NCI-H345 (cell line): ENCODE results near the gene NCOA3.

Experiments
- DNase-seq: peaks from one replicate; lab custom pipeline; 2025; lab: John Stamatoyannopoulos, UW

Gene NCOA3

DNA sequence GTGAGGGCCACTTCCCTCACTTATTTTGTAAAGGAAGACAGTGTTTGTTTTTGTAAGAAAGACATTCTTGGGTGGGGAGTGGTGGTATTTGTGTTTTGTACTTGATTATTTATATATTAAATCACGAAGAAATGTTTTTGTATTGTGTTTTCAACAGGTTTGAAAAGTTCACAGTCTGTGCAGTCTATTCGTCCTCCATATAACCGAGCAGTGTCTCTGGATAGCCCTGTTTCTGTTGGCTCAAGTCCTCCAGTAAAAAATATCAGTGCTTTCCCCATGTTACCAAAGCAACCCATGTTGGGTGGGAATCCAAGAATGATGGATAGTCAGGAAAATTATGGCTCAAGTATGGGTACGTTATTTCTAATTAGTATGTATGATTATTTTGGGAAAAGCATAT is 137.2 kb downstream of the NCOA3 start:
- no peak for DNase-seq

DNA sequence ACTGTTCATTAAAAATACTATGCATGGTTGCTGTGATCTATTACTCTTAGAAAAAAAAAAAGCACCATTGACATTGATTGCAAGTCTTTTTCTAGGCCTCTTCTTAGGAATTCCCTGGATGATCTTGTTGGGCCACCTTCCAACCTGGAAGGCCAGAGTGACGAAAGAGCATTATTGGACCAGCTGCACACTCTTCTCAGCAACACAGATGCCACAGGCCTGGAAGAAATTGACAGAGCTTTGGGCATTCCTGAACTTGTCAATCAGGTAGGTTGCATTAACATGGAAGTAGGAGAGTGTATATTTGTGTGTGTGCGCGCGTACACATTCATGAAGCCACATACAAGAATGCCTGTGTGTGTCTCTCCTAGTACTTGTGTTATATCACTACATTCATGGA is 140.4 kb downstream of the NCOA3 start:
- DNase-seq: no peak

DNA sequence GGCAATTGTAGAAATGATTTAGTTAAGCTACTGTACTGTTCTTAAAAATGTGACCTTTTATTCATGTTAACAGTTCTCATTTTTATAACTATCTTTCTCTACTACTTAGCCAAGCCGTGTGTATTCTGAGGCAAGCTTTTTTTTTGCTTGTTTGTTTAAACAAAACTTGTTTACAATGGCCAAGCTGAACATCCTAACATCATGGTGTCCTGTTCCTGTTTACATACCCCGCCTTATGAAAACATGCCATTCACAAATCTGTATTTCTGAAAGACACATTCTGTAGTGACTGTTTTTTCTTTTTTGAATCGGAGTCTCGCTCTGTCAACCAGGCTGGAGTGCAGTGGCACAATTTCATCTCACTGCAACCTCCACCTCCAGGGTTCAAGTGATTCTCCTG is 140.9 kb downstream of the NCOA3 start:
- peak; percentile 13 for DNase-seq

DNA sequence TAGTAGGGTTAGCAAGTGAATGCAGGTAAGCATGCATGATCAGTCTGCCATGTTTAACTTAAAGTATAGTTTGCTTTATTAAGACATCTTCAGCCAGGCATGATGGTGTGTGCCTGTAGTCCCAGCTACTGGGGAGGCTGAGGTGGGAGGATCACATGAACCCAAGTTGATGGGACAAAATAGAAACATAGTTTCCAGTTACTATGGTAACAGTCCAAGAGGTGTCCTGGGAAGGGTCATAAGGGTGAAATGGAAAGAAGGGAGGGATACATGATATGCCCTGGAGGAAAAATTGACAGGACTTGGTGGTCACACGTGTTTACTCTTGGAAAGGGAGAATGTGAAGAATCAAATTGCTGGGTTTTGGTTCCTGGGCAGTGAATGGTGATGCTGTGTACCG is 143.9 kb downstream of the NCOA3 start:
- DNase-seq: no peak

DNA sequence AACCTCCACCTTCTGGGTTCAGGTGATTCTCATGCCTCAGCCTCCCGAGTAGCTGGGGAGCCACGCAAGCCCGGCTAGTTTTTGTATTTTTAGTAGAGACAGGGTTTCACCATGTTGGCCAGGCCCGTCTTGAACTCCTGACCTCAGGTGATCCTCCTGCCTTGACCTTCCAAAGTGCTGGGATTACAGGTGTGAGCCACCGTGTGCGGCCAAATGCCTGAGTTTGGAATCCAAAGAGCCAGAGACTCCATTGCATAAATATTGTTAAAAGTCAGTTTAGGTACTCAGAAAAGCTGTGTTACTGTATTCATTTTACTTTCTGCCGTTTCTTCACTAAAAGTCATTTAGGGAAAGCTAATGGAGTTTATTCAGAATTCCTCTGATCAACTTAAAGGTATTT is 146.3 kb downstream of the NCOA3 start:
- DNase-seq: no peak

DNA sequence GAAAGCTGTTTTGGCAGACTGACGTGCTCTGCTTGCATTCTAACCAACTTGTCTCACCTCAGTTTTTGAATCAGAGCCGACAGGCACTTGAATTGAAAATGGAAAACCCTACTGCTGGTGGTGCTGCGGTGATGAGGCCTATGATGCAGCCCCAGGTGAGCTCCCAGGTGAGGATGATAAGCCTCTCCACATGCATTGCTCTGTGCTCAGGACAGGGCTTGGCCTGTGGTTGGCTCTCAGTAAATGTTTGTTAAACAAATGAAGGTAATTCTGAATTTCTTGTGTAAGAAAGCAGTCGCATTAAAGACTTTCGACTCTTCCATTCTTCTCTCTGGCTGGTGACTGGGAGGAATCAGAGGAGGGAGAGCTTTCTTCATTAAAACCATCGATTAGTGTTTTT is 147.3 kb downstream of the NCOA3 start:
- DNase-seq: no peak

DNA sequence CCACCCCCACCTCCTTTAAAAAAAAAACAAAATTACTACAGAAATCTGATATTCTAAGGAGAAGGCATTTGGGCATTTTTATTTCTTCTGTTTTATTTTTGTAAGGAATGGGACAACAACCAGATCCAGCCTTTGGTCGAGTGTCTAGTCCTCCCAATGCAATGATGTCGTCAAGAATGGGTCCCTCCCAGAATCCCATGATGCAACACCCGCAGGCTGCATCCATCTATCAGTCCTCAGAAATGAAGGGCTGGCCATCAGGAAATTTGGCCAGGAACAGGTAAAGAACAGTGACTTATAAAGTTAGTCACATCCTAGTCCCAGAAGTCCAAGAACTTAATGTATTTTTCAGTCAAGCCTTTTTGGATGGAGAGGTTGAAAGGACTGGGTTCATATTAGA is 150.6 kb downstream of the NCOA3 start:
- DNase-seq: no peak

DNA sequence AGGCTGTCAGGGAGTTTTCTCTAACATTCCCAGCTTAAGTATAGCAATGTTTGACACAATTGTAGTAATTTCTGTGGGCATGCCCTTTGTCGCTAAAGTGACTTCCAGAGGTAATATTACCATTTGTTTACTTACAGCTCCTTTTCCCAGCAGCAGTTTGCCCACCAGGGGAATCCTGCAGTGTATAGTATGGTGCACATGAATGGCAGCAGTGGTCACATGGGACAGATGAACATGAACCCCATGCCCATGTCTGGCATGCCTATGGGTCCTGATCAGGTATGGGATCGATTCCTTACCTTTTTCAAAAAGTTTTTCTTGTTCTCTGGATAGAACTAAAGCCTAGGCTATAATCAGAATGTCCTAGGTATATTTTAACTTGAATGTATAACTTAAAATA is 151.1 kb downstream of the NCOA3 start:
- no peak for DNase-seq

DNA sequence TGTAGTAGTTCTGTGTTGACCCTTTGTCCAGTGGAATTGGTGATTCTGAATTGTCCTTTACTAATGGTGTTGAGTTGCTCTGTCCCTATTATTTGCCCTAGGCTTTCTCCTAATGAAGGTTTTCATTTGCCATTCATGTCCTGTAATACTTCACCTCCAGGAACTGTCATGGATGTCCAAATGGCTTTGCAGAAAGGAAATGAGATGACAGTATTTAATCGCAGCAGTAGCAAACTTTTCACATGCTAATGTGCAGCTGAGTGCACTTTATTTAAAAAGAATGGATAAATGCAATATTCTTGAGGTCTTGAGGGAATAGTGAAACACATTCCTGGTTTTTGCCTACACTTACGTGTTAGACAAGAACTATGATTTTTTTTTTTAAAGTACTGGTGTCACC is 152.2 kb downstream of the NCOA3 start:
- no peak for DNase-seq

DNA sequence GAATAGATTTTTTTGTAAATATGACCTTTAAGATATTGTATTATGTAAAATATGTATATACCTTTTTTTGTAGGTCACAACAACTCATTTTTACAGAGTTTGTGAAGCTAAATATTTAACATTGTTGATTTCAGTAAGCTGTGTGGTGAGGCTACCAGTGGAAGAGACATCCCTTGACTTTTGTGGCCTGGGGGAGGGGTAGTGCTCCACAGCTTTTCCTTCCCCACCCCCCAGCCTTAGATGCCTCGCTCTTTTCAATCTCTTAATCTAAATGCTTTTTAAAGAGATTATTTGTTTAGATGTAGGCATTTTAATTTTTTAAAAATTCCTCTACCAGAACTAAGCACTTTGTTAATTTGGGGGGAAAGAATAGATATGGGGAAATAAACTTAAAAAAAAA is 152.7 kb downstream of the NCOA3 start:
- no peak for DNase-seq

DNA sequence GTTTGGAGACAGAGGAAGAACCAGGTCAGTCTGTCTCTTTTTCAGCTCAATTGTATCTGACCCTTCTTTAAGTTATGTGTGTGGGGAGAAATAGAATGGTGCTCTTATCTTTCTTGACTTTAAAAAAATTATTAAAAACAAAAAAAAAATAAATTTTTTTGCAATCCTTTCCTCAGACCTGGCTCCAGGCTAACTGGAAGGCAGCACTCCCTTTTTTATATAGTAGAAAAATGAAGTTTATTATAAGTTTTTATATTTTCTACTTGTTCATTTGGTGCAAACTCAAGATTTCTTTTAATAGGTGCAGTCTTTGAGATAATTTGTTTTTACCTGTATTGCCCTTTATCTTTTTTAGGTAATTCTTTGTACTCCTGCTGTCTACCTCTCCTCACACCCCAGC is 153.9 kb downstream of the NCOA3 start:
- DNase-seq: no peak

DNA sequence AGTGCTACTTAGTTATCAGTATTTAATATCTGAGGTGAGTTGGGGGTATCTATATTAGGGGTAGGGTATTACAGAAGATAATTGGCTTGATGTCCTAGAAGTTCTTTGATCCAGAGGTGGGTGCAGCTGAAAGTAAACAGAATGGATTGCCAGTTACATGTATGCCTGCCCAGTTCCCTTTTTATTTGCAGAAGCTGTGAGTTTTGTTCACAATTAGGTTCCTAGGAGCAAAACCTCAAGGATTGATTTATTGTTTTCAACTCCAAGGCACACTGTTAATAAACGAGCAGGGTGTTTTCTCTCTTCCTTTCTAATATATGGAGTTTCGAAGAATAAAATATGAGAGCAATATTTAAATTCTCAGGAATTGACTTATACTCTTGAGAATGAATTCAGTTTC is 154.6 kb downstream of the NCOA3 start:
- DNase-seq: no peak

DNA sequence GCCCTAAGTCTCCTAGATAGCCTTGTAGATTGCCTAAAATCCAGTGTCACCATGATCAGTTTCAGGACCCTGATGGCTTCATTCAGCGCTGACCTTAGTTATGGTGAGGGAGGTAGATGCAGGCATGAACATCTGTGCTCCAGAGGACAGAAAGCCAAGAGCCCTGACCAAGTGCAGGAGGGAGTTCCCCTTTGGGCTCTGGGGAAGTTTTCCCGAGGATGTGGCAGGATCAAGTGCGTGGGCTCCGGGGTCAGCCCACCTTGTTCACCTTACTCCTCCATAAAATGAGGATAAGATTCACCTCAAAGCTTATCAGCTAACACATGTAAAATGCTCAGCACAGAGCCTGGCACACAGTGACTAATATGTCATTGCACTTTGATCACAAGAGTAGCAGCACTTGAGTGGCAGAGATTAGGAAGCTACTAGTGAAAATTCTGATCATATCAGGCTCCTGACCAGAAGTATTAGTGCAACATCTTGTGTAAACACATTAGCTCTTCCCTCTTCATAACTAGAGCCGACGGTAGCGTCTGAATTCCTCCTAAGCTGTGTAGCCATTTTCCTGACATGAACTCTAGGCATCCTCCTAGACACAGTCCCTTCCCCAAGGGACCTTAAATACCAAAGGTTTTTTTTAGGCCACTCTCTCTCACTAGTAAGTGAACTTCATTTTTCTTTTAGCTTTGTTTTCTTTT is 158.4 kb downstream of the NCOA3 start:
- no peak for DNase-seq

DNA sequence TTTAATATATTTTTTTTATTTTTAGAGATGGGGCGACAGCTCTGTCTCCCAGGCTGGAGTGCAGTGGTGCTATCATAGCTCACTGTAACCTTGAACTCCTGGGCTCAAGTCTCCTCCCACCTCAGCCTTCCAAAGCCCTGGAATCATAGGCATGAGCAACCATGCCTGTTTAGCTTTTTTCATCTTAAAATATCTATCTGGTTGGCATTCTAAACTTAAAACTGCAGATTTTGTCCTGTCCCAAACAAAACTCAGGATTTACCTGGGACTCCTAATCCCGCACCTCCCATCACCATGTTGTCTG is 158.9 kb downstream of the NCOA3 start:
- no peak for DNase-seq

DNA sequence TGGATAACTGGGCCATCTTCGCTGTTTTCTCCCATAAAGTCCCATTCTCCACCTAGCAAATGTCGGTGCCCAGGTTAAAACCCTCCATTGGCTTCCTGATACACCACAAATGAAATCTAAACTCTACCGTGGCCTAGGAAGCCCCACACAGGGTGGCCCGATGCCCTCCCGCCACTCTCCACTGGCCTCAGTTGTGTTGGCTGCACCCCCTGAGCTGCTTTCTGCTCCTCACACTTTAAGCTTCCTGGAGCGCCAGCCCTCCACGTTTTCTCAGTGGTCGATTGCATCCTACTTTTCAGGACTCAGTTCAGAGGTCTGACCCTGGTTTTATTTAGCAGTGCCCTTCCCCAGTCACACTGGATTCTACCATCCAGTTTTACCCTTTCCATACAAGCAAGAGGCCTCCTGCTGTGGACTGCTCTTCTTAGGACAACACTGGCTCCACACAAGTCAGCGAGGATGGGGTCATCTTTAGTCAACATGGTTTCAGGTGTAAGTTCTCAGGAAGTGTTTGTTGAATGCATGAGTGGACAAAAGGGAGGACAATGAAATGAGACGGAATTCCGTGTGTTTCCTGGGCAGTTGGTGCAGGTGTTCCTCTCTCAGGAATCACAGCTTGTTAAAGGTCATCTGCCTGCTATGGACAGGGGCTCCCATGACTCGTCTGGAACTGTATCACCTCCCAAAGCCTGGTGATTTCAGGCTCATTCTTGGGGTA is 159.5 kb downstream of the NCOA3 start:
- no peak for DNase-seq

DNA sequence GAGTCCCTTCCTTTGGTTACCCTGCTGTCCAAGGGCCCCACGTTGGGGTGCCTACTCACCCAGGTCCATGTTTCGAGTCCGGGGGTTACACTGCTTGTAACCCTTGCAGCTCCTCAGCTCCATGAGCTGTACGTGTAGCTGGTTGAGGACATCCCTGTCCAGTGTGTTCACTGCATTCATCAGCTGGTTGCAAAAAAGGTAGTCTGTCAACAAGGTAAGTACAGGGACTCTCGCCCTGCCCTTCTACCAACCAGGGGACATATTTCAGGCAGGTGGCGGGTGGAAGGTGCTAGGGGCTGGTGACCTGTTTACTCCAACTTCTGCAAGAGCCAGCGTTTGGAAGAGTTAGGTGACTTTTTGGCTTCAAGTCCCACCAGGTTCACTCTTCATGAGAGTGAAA is 160.0 kb downstream of the NCOA3 start:
- DNase-seq: no peak

DNA sequence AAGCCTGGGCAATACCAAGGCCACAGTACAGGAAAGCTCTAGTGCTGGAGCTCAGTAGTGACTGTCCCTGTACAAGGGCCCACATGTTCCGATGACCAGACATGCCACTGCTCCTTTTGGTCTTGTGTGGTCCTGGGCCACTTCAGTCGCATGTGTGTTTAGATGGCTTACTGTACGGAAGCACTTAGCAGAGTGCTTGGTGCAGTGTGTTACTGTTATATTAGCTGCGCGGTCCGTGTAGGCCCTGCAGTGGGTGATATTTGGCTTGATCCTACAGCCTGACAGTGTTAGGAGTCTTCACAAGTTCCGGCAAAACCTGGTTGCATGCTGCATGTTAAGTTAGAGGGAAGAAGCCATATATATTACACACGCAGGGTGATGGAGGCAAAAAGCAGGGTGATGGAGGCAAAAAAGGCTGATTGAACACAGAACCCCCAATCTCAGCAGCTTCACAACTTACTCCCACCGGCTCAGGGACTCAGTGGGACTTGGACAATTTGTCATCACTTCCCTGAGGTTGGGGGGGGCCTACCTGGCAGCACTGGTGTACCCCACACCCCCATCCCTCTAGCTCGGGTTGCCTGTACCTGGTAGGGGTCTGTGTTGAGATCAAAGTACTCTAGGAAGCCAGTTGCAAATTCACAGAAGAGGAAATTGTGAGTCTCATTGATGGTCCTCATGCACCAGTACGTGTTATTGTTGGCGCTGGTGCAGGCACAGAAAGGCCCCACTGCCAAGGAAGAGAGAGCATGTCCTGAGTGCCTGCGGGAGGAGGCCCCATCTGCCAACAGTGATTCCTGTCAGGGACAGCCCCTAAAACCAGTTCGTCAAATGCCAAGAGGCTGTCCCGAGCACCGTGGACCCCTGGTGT is 161.0 kb downstream of the NCOA3 start:
- DNase-seq: no peak

DNA sequence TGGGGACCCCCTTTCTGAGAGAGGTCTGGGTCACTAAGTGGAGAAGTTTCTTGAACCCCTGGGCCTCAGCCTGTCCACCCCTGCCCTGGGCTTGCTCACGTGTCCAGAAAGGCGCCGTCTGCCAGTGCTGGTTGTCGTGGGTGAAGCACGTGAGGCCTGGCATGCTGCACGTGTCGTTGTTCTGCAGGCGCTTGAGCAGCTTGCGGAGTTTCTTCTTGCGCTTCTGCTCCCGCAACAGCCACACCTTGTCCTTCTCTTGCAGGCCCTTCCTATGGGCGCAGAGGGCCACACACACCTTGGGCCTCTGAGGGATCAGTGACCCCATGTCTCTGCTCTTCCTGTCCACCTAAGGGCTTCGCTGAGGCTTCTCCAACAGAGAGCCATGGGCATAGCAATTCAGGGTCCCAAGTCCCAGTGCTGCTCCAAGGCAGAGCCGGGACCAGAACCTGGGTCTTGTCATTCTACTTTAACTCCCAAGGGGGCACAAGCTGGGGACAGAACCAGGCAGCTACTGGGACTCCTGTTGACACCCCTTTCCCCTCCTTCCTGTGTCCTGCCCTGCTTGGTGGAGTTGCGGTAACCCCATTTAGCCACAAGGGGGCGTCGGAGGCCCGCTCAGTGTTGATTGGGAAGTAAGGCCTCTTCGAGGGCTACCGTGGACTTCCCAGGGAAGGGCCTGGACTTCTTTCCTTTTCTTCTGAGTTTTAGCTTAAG is 161.8 kb downstream of the NCOA3 start:
- DNase-seq: peak; percentile 72

DNA sequence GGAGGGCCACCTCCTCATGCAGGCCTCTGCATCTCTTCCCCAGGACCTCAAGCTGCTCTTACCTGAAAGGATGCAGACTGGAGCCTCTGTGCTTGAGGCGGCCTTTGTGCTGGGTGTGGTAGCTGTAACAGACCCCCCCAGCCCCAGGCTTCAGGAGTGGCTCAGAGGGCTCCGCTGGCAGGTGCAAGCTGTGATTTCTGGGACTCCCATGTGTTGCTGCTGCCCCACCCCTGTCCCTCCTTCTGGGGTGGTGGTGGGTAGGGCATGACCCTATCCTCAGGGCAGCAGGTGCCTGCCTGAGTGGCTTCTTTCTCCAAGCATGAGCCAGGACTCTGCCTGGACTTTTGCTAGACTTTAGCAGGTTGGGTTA is 162.4 kb downstream of the NCOA3 start:
- no peak for DNase-seq

DNA sequence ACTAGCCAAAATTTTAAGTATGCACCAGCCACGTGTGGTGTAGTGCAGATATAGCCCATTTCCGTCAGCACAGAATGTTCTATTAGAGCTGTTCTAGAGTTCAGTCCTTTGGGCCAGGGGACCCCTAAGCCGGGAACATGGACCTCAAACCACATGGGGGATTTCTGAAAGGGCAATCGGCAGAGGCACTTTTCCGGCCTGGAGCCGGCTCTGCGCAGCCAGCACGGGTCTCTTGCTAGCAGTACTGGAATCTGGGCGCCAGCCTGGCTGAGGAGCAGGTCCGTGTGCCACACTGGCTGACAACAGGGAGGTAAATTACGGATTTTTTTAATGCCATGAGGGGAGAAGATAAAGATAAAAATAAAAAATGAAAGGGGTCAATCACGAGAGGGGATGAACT is 163.1 kb downstream of the NCOA3 start:
- DNase-seq: no peak

DNA sequence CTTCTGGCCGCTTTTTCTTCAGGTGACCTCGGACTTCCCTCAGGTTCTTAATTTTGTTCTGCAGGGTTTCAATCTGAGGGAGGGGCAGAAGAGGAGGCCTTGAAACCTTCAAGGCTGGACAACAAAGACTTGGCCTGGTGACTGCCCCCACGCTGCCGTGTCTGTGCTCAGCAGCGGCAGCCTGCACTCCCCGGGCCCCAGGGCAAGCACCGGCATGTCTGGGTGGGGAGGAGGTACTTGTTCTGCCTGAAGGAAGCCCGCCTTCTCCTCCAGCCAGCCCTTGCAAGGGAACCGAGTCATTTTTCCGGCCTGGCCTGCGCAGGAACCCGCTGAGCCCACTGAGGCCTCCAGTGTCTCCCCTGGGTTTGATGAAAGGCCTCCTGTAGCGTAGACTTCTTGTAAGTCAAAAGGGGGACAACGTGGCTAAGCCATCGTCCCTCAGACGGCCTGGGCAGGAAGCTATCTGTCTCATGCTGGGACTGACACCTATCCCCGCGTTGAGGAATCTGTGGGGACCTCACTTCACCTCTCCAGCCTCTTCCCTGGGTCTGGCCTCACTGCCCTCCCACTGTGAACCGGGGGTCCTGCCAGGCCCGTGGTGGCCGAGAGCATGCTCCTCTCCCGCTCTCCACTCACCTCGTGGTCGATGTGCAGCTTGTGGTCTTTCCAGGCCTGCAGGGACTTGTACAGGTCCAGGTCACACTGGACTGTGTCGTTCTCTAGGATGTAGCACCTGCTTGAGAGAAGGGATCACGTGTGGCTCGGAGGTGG is 163.7 kb downstream of the NCOA3 start:
- DNase-seq: no peak

DNA sequence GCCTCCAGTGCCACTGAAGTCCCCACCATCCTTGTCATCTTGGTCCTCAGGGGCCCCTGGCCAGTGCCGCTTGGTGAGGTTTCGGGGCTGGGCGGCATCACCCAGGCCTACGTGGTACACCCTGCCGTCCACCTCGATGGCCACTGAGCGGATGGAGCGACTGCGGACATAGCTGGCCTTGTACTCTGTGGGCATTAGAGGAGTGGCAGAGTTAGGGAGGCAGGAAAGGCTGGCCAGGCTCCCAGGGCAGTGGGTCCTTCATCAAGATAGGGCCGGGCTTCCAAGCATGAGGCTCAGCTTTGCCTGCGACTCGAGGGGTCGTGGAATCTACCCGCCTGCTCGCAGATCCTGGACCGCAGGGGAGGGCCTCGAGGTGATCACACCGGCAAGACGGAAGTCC is 164.6 kb downstream of the NCOA3 start:
- DNase-seq: no peak
